NT2/D1 (cell line): ENCODE measurements around the gene ACTG2.

ENCODE experiments used
- SUZ12 ChIP-seq: IDR thresholded peaks from 2 replicates; pipeline ENCODE4 v1.6.1; 2011; ENCODE audit not compliant: insufficient read length, insufficient read depth; ENCODE audit errors: extremely low read depth
- YY1 ChIP-seq: IDR thresholded peaks from 2 replicates; pipeline ENCODE4 v1.6.1; 2011; ENCODE audit not compliant: insufficient read length, insufficient read depth
- ZNF274 ChIP-seq: IDR thresholded peaks from 2 replicates; pipeline ENCODE4 v1.6.1; 2011; ENCODE audit warnings: mild to moderate bottlenecking, low read depth, low read length

DNA sequence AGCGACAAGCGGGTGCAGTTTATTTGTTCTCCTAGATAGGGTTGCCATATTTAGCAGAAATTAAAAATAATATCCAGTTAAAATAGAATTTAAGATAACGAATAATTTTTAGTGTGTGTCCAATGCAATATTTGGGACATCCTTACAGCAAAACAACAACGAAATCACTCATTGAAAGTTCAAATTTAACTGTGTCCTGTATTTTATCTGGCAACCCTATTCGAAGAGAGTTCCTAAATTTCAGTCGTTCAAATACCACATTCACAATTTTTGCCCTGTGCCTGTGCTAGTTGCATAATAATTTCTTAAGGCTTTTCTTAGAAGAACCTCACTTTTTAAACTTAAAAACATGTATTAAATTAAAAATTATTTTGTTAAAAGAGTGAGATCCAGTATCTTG is 34.5 kb downstream of the ACTG2 start:
- TF ChIP-seq ZNF274 (no peak), YY1 (no peak), SUZ12 (no peak)
